Muscle of leg (tissue), 11 donors: ENCODE results near the gene NHLRC1. TPM values are rescaled to one million over a fixed set of nuclear protein-coding genes. Genes with fewer than 3 reads are reported as not detected.

Source experiments
- DNase-seq: peaks from one replicate; pipeline ENCODE4 v3.0.0; 2013
- H3K27ac ChIP-seq: one replicate; pipeline ENCODE4 v1.5.1; 2013; ENCODE audit warnings: mild to moderate bottlenecking, low read length, control low read depth
- H3K27me3 ChIP-seq: one replicate; pipeline ENCODE4 v1.6.1; 2013; ENCODE audit warnings: low read length; ENCODE audit not compliant: control insufficient read depth, insufficient read depth
- H3K36me3 ChIP-seq: one replicate; pipeline ENCODE4 v1.6.1; 2013; ENCODE audit warnings: low read length; ENCODE audit not compliant: control insufficient read depth, insufficient read depth
- H3K4me1 ChIP-seq: one replicate; pipeline ENCODE4 v1.6.1; 2013; ENCODE audit warnings: low read length; ENCODE audit not compliant: control insufficient read depth, insufficient read depth
- H3K4me3 ChIP-seq: one replicate; pipeline ENCODE4 v1.5.1; 2013; ENCODE audit warnings: low read length, control low read depth
- H3K9me3 ChIP-seq: replicated peaks from 2 replicates; pipeline ENCODE4 v1.6.1; 2013; ENCODE audit warnings: low read depth, low read length; ENCODE audit not compliant: control insufficient read depth
- WGBS: methylation state at CpG from one replicate; pipeline ENCODE4 v1.1.5; 2013; ENCODE audit warnings: missing lambda C conversion rate; ENCODE audit not compliant: insufficient coverage; 5-methylcytosine and 5-hydroxymethylcytosine counted together
- polyA plus RNA-seq, 8 donors: library from polyadenylated mRNA; unstranded; fragments of 120-200 nt; gene quantifications; one replicate each; pipeline versions ENCODE4 v1.2.1 to v1.2.3, GENCODE V29; 2013; ENCODE audit warnings: inconsistent platforms in 1 of 8, low replicate concordance in 1 of 8; ENCODE audit not compliant: insufficient read length in 8 of 8, insufficient read depth in 1 of 8
- total RNA-seq: library from RNA; stranded (reverse); fragments of 120-200 nt; gene quantifications from one replicate; pipeline ENCODE4 v1.2.4, GENCODE V29; 2013

The NHLRC1 gene
- total and polyA plus RNA-seq, 9 donors, result 1.6 to 4.1 (median 2.7) TPM

DNA sequence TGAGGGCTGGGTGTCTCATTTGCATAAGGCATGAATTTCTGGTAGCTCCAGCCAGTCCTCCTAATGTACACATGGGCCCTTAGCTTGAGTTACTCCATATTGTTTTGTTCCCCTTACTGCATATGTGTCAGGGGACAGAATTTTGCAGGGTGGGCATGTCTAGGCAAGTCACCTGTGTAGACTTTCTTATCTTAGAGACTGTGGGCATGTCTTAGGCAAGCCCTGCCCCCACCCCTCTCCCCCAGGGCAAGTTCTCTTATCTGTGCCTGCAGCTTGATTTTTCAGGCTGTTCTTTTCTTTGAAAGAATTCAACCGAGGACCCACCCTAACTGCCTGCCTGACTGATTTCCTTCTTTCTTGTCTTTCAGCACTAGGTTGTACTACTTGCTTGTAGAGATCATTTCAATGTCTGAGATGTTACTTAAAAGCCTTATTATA, 32.1 kb downstream of the NHLRC1 start:
- no CpG with 5 or more reads among the region's 1 CpG for WGBS
- Histone ChIP-seq H3K27me3 (no peaks in the 10 kb centered on the region), H3K27ac (no peak overlapping the region), H3K36me3 (no peaks in the 10 kb centered on the region), H3K4me3 (no peak overlapping the region), H3K9me3 (no peaks in the 10 kb centered on the region), H3K4me1 (no peaks in the 10 kb centered on the region)
- no peak for DNase-seq

- Histone ChIP-seq H3K27me3 (no peaks in the 10 kb centered on the region), H3K9me3 (peaks cover 2% of the 10 kb centered on the region), H3K4me1 (no peaks in the 10 kb centered on the region), H3K27ac (no peak overlapping the region), H3K36me3 (no peaks in the 10 kb centered on the region), H3K4me3 (no peak overlapping the region)
- no CpG with 5 or more reads among the region's 5 CpGs for WGBS
- DNase-seq, result no peak
Observed at GRCh38 chr6:18088419-18089296, 33.8 kb downstream of the NHLRC1 start.

DNA sequence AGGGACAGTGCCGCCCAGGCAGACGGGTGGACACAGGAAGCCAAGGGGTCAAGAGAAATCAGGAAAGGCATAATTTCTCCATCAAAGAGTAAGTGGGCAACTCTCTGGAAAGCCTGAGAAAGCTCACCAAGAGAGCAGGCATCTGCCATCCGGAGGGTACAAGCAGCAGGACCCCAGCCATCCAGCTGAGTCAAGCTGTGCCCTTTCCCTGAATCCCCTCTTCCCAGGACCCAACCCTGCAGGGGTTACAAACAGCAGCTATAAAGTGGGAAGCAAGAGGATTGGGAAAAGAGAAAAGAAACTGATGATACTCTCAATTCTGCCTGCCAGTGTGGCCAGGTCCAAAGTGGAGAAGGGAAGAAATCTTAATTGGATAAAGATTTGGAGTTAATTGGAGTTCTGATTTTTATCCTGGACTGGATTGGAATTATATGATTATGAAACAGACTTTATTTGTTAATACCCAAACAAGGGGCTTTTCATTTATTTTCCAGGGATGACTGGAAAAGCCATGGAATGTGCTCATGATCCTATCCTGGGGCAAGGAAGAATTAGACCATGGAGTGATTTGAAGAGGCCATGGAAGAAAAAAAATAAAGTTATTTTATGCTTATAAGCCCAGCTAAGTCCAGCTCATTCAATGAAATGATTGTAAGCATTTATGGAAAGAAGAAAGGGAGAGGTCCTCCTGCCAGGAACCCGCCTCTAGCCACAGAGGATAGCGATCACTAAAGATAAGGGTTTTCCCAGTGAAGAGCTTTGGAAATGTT, 34.9 kb downstream of the NHLRC1 start:
- no peaks in the 10 kb centered on the region for H3K4me1 ChIP-seq
- no peak overlapping the region for H3K27ac ChIP-seq
- no peak overlapping the region for H3K4me3 ChIP-seq
- no peaks in the 10 kb centered on the region for H3K36me3 ChIP-seq
- 70% methylated on average over 5 of the region's 5 CpGs for WGBS
- H3K27me3 ChIP-seq, result no peaks in the 10 kb centered on the region
- H3K9me3 ChIP-seq, result peaks cover 2% of the 10 kb centered on the region
- no peak for DNase-seq

- H3K4me1 ChIP-seq, result no peaks in the 10 kb centered on the region
- H3K36me3 ChIP-seq, result no peaks in the 10 kb centered on the region
- no peak for DNase-seq
- H3K4me3 ChIP-seq, result no peak overlapping the region
- peaks cover 2% of the 10 kb centered on the region for H3K9me3 ChIP-seq
- no peak overlapping the region for H3K27ac ChIP-seq
- WGBS, result 86% methylated on average over 4 of the region's 11 CpGs
- no peaks in the 10 kb centered on the region for H3K27me3 ChIP-seq
Observed at GRCh38 chr6:18081025-18081668, 41.3 kb downstream of the NHLRC1 start.

- H3K9me3 ChIP-seq, result peaks cover 2% of the 10 kb centered on the region
- H3K4me3 ChIP-seq, result no peak overlapping the region
- H3K27ac ChIP-seq, result no peak overlapping the region
- H3K27me3 ChIP-seq, result no peaks in the 10 kb centered on the region
- H3K36me3 ChIP-seq, result no peaks in the 10 kb centered on the region
- DNase-seq, result no peak
- no peaks in the 10 kb centered on the region for H3K4me1 ChIP-seq
- 83% methylated on average over 4 of the region's 4 CpGs for WGBS
Observed at GRCh38 chr6:18080544-18080943, 41.9 kb downstream of the NHLRC1 start.

DNA sequence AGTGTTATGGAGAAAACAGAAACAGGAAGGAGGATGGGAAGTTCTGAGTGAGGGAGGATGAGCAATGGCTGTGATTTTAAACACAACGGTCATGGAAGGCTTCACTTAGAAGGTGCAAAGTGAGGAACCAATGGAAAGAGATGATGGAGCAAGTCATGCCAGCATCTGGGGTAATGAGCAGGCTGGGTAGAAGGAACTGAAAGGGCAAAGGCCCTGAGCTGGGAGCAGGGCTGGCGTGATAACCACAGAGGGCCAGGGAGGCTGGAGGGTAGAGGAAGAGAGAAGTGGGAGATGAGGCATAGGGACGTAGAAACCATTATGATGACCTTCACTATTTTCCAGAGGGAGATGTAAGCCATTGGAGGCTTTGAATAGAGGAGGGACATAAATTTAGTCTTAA, 43.6 kb downstream of the NHLRC1 start:
- Histone ChIP-seq H3K9me3 (no peaks in the 10 kb centered on the region), H3K4me1 (no peaks in the 10 kb centered on the region), H3K4me3 (no peak overlapping the region), H3K36me3 (no peaks in the 10 kb centered on the region), H3K27ac (no peak overlapping the region), H3K27me3 (no peaks in the 10 kb centered on the region)
- 79% methylated on average over 2 of the region's 3 CpGs for WGBS
- no peak for DNase-seq

- Histone ChIP-seq H3K4me1 (no peaks in the 10 kb centered on the region), H3K27ac (no peak overlapping the region), H3K9me3 (no peaks in the 10 kb centered on the region), H3K36me3 (no peaks in the 10 kb centered on the region), H3K4me3 (no peak overlapping the region), H3K27me3 (no peaks in the 10 kb centered on the region)
- 93% methylated on average over 3 of the region's 4 CpGs for WGBS
- DNase-seq, result no peak
Observed at GRCh38 chr6:18076231-18076630, 46.2 kb downstream of the NHLRC1 start.

- H3K27ac ChIP-seq, result no peak overlapping the region
- DNase-seq, result no peak
- H3K27me3 ChIP-seq, result peaks cover 2% of the 10 kb centered on the region
- H3K36me3 ChIP-seq, result no peaks in the 10 kb centered on the region
- no peaks in the 10 kb centered on the region for H3K9me3 ChIP-seq
- no peaks in the 10 kb centered on the region for H3K4me1 ChIP-seq
- no peak overlapping the region for H3K4me3 ChIP-seq
Observed at GRCh38 chr6:18072841-18073240, 49.6 kb downstream of the NHLRC1 start.

DNA sequence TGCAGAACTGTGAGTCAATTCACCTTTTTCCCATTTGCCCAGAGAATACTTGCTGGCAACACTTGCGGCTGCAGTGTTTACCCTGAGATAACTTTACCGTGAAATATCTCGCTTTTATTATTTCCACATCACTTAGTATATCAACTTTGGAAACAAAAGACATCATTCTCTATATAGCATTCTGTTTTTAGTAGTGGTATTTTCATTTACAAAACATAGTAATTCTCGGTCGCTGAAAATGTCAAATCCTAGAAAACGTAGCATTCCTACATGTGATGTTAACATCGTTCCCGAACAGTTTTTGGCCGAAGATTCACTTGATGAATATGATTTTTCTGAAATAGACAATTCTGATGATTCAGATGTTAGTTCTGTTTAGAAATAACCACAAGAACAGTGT, 52.0 kb downstream of the NHLRC1 start:
- H3K27ac ChIP-seq, result no peak overlapping the region
- no peaks in the 10 kb centered on the region for H3K9me3 ChIP-seq
- 100% methylated on average over 1 of the region's 9 CpGs for WGBS
- no peaks in the 10 kb centered on the region for H3K36me3 ChIP-seq
- peaks cover 2% of the 10 kb centered on the region for H3K27me3 ChIP-seq
- H3K4me1 ChIP-seq, result no peaks in the 10 kb centered on the region
- DNase-seq, result no peak
- H3K4me3 ChIP-seq, result no peak overlapping the region
